ENCODE results near the gene C16orf89.
"Not testable (repeated sequence)": the region's sequence is repeated elsewhere in the genome, so short reads cannot be mapped to it uniquely, and the experiment has no call there.

The C16orf89 gene

GRCh38 chr16:5085716-5086115 is 20.0 kb upstream of the C16orf89 start:
- not testable (repeated sequence) for DNase-seq (ENCODE audit: low spot score); FAIRE-seq

- FAIRE-seq: not testable (repeated sequence)
- peak; percentile 47 for DNase-seq (ENCODE audit: low spot score)
Observed at GRCh38 chr16:5084802-5085201, 19.0 kb upstream of the C16orf89 start.

GRCh38 chr16:5084099-5084731 is 18.5 kb upstream of the C16orf89 start:
- DNase-seq (ENCODE audit: low spot score); FAIRE-seq: not testable (repeated sequence)

GRCh38 chr16:5083646-5084045 is 17.9 kb upstream of the C16orf89 start:
- not testable (repeated sequence) for DNase-seq (ENCODE audit: low spot score)

GRCh38 chr16:5080996-5081395 is 15.2 kb upstream of the C16orf89 start:
- DNase-seq (ENCODE audit: low spot score); FAIRE-seq: not testable (repeated sequence)

More at GRCh38 chr16:5083646-5084045, 17.9 kb upstream of the C16orf89 start:
- FAIRE-seq: not testable (repeated sequence)

GRCh38 chr16:5080461-5080860 is 14.7 kb upstream of the C16orf89 start:
- FAIRE-seq; DNase-seq (ENCODE audit: low spot score): not testable (repeated sequence)

GRCh38 chr16:5078626-5079025 is 12.9 kb upstream of the C16orf89 start:
- FAIRE-seq: no peak
- no peak for DNase-seq (ENCODE audit: low spot score)

GRCh38 chr16:5077304-5077703 is 11.5 kb upstream of the C16orf89 start:
- no peak for FAIRE-seq
- no peak for DNase-seq (ENCODE audit: low spot score)

GRCh38 chr16:5075637-5076036 is 9.9 kb upstream of the C16orf89 start:
- FAIRE-seq (no peak), DNase-seq (ENCODE audit: low spot score) (no peak)

- FAIRE-seq: not testable (repeated sequence)
Observed at GRCh38 chr16:5073771-5074170, 8.0 kb upstream of the C16orf89 start.

GRCh38 chr16:5073279-5073629 is 7.5 kb upstream of the C16orf89 start:
- DNase-seq (ENCODE audit: low spot score): no peak
- FAIRE-seq: no peak

More at GRCh38 chr16:5073771-5074170, 8.0 kb upstream of the C16orf89 start:
- not testable (repeated sequence) for DNase-seq (ENCODE audit: low spot score)

- DNase-seq (ENCODE audit: low spot score) (no peak), FAIRE-seq (no peak)
Observed at GRCh38 chr16:5072334-5073278, 6.8 kb upstream of the C16orf89 start.

GRCh38 chr16:5071681-5072333 is 6.1 kb upstream of the C16orf89 start, which contains the start of gene ALG1:
TSS of gene ALG1 (plus strand) at chr16:5071843. CDS start at chr16:5071850, 7 bp downstream.
- peak; percentile 13 for FAIRE-seq
- DNase-seq (ENCODE audit: low spot score): peak; percentile 97

GRCh38 chr16:5071341-5071680 is 5.6 kb upstream of the C16orf89 start:
- DNase-seq (ENCODE audit: low spot score) (no peak), FAIRE-seq (no peak)

GRCh38 chr16:5070431-5071186 is 4.9 kb upstream of the C16orf89 start:
- DNase-seq (ENCODE audit: low spot score) (no peak), FAIRE-seq (no peak)

GRCh38 chr16:5069854-5070253 is 4.1 kb upstream of the C16orf89 start:
- FAIRE-seq (no peak), DNase-seq (ENCODE audit: low spot score) (no peak)

- DNase-seq (ENCODE audit: low spot score): no peak
- FAIRE-seq: no peak
Observed at GRCh38 chr16:5069048-5069447, 3.3 kb upstream of the C16orf89 start.

GRCh38 chr16:5066511-5066910 is 755 bp upstream of the C16orf89 start:
- DNase-seq (ENCODE audit: low spot score) (no peak), FAIRE-seq (no peak)

- FAIRE-seq (no peak), DNase-seq (ENCODE audit: low spot score) (no peak)
Observed at GRCh38 chr16:5065326-5065725, 430 bp downstream of the C16orf89 start.

- no peak for DNase-seq (ENCODE audit: low spot score)
Observed at GRCh38 chr16:5064915-5065314, 841 bp downstream of the C16orf89 start.

More at GRCh38 chr16:5064915-5065314, 841 bp downstream of the C16orf89 start:
- peak; percentile 91 for FAIRE-seq

Data from urothelium cell line (cell line).